ENCODE results near the gene MAP4K4.
"Not testable (repeated sequence)": the region's sequence is repeated elsewhere in the genome, so short reads cannot be mapped to it uniquely, and the experiment has no call there.

MAP4K4 gene

DNA sequence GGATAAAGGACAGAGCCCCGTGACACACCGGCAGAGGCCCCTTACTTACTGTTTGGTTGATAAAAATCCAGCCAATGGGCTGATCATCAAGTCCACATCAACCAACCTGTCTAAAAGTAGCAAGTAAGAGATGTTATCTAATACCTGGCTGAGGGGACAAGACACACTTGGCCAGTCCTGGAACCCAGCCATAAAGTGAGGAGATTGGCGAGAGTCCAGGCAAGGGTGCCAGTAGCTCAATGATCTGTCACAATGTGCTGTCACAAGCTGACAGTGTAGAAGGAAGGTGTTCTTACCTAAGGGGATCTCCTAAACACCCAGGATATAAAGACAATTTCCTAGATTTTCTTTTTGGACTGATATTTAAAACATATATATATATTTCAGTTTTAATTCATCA, 232.5 kb downstream of the MAP4K4 start:
- DNase-seq, result no peak

DNA sequence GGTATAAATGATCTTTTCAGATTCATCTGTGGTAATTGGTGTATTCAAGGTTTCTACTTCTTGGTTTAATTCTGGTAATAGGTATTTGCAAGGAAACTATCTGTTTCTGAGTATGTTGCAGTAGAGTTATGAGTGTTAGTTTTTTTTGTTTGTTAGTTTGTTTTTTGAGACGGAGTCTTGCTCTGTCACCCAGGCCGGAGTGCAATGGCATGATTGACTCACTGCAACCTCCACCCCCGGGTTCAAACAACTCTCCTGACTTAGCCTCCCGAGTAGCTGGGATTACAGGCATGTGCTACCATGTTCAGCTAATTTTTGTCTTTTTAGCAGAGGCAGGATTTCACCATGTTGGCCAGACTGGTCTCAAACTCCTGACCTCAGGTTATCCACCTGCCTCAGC, 233.3 kb downstream of the MAP4K4 start:
- DNase-seq, result no peak

DNA sequence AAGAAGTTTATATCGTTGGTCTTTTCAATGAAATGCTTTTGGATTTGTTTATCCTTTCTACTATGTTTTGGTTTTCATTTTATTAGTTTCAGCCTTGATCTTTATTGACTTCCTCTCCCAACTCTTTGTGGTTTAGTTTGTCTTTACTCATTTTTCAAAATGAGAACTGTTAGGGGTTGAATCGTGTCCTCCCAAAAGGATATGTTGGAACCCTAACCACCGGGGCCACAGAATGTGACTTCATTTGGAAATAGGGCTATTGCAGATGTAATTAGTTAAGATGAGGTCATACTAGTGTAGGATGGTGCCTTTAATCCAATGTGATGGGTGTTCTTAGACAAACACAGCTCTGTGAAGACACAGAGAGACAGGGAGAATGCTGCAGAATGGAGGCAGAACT, 233.9 kb downstream of the MAP4K4 start:
- no peak for DNase-seq

DNA sequence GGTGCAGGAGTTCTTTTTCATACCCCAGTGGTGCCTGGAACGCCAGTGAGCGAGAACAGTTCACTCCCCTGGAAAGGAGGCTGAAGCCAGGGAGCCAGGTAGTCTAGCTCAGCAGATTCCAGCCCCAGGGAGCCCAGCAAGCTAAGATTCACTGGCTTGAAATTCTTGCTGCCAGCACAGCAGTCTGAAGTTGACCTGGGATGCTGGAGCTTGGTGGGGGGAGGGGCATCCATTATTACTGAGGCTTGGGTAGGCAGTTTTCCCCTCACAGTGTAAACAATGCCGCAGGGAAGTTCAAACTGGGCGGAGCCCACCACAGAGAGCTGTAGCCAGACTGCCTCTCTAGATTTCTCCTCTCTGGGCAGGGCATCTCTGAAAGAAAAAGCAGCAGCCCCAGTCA, 238.3 kb downstream of the MAP4K4 start:
- DNase-seq, result not testable (repeated sequence)

DNA sequence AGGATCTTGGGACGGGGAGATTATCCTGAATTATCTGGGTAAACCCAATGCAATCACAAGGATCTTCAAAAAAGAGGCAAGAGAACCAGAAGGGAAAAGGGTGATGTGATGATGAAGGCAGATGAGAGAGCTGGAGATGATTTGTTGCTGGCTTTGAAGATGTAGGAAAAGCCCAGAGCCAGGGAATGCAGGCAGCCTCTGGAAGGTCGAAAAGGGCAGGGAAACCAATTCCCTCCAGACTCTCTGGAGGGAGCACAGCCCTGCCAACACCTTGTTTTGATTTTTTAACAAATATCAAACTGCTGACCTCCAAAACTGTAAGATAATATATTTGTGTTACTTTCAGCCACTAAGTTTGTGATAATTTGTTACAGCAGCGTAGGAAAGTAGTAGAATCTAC, 245.3 kb downstream of the MAP4K4 start:
- no peak for DNase-seq
